Umbilical cord (tissue), 2 donors: ENCODE measurements around the gene SH3PXD2A. TPM values are rescaled to one million over a fixed set of nuclear protein-coding genes. Genes with fewer than 3 reads are reported as not detected.
"Not testable (repeated sequence)": the region's sequence is repeated elsewhere in the genome, so short reads cannot be mapped to it uniquely, and the experiment has no call there.

ENCODE experiments used
- DNase-seq: peaks from one replicate; pipeline ENCODE4 v3.0.0-alpha.2; 2015; ENCODE audit warnings: low spot score
- total RNA-seq: library from RNA; depleted of rRNA; stranded (reverse); fragments of >200 nt; gene quantifications from one replicate; pipeline ENCODE4 v1.2.3, GENCODE V29; 2014; ENCODE audit warnings: low replicate concordance; ENCODE audit not compliant: insufficient read depth

Gene SH3PXD2A
- total RNA-seq, 1 donor from 2014 or later, result 38.3 TPM

DNA sequence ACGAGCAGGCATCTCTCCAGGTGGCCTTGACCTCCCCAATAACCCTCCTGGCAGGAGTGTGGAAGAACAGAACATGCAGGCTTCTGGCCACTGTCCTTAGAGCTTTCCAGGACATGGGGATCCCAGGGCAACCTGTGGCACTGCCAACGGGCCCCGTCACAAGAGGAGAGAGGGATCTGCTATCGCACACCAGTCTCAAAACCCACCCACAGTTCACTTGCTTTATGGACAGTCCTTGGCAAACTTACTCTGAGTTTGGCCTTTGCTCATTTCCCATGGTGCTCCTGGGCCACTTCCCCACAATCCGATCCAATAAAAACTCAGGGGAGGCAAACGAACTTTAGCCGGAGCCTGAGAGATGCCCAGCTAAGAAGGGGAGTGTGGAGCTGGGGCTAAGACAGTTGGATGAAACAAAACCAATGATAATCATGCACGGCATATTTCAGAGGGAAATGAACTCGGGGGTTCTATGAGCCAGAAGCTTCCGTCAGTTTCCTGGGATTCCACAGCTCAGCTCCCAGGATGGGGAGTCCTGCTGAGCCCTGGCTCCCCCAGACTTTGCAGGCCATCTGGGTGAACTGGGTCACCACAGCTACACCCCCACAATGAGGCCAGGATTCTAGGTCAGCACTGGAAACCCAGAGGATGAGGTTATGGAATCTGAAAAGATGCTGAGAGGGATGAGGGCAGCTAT lies 203.4 kb downstream of the SH3PXD2A start:
- DNase-seq, result no peak

GRCh38 chr10:103651333-103651732 lies 204.0 kb downstream of the SH3PXD2A start:
- no peak for DNase-seq

DNA sequence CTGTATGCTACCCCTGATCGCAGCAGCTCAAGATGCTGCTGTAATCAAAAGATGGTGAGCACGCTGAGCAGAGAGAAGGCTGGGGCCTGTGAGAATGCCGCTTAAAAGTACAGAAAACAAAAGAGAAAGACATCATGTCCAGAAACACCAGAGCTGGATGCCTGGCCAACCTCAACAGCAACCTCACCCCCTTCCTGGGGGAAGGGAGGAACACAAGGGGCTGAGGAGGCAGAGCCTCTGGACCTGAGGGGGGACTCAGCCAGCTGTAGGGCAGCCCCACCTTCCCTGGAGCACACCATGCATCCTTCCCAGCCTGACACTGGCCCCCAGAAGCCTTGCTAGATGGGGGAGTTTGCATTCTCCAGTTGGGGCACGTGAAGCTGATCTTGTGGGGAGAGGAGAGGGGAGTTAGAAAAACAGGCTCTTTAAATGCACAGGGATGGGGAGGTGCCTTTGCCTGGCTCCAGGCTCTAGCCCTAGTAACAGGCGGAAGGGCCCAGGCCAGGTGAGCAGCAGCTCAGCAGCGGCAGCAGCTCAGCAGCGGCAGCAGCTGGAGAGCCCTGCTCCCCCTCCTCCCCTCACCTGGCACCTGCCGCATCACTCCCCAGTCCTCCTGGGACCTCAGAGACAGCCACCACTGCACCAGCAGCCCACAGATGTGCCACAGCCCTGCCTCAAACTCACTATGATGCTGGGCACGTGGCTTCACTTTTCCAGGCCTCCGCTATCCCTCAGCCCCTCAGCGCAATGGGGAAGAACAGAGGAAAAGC lies 205.5 kb downstream of the SH3PXD2A start:
- DNase-seq, result no peak

DNA sequence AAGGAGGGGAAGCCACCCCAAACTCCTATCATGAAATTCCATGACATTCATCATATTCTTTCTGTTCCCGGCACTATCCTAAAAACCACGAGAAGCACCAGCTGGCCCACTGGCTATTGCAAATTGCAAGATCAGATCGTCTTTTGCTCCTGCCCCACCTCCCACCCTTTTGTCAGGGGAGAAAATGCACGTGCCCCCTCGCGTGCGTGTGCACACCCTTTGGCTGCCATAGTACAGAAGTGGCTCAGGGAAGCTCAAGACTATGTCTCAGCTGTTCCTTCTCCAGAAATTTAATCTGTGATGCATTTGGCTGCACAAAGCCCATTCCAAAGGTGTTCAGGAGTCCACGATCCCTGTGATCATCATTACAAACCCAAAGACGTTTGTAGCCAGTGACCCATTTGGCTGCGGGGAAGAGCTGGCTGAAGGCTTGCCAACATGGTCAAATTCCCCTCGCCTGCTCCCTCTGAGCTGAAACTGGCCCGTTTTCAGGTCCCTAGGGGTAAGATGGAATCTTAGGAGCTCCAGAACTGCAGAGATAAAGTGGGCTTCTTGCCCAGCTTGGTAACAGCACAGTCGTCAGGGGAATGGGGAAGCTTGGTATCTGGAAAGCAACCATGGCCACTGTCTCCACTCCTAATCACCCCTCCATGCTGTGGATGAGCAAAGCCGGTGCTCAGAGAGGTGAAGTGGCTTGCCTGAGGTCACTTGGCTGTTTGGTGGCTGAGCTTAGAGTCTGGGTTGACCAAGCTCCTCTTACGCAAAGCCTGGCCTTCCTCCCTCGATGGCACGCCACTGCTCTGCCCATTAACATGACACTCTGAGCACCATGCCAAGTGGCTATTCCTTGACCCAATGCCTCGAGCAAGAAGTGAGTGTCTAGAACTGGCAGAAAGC lies 206.5 kb downstream of the SH3PXD2A start:
- DNase-seq, result peak; percentile 76

DNA sequence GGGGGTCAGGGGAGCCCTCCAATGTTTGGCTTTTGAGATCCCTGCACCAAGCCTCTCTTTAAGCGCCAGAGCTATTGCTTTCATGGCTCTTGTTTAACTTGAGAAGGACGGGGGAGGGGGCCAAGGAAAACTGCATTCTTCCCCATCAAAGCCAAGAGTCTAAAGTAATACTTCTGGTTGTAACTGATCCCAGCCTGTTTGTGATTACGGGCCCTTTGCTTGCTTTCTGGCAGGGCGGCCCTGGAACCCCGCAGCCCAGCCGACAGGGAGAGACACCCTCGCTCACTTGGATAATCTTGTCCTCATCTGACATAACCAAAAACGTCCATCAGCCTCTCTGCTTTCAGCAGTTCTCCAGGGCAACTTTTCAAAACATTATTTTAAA lies 207.1 kb downstream of the SH3PXD2A start:
- peak; percentile 61 for DNase-seq

DNA sequence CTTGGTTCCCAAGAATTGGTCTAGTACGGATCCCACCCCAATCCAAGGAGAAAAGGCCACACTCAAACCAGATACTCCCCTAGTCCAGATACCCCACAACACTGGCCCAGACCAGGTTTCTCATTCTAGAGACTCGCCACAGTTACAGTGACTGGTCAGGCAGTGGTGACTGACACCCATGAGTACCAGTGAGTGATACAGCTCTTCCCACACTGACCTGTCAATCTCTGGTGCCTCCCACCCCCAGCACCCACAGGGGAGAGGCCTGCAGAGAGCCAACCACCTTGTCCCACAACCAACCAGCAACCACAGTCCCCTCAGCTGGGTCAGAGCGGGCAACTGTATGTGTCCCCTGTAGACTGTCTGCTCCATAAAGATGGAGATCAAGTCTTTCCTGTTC lies 209.1 kb downstream of the SH3PXD2A start:
- no peak for DNase-seq

DNA sequence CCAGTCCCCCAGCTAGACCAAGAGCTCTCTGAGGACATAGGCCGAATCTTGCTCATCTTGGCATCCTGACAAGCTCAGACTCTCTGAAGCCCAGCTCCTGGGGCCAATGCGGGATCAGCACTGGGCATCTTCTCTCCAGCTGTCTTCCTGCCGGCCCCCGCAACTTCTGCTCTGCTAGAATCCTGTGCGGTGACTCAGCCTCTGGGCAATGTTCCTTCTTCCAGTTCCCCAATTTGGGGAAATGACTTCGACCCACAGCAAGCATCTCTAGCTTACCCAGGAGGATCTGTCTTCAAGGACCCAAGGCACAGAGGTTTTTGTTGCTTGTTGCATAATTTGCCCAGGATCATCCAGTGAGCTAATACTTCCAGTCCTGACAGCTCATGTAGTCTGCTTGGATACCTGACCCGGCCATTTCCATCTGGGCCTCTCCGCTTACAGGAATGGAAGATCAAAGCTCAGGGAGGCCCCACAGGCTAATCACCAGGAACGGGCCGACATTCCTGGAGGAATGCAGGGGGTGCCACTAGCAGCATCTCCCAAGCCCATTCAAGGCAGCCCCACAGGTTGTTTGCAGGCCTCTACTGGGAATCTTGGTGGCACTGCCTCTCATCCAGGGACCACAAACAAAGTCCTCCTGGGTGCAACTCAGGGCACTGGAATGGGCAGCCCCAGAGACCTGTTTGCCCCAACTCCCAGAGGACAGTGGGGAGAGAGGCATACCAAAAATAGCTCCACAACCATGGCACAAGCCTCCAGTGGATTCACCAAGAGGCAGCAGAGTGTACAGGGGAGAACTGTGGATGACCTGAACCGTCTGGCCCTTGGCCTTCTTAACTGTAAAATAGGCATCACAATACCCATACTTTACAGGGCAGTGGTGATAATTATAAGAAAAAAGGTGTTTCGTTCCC lies 210.0 kb downstream of the SH3PXD2A start:
- DNase-seq, result peak; percentile 82

GRCh38 chr10:103643381-103643780 lies 212.0 kb downstream of the SH3PXD2A start:
- DNase-seq, result no peak

- no peak for DNase-seq
These were observed 214.1 kb downstream of the SH3PXD2A start for GRCh38 chr10:103641326-103641725.

- DNase-seq, result peak; percentile 36
These were observed 214.8 kb downstream of the SH3PXD2A start for GRCh38 chr10:103640436-103641181.

GRCh38 chr10:103638948-103639347 lies 216.4 kb downstream of the SH3PXD2A start:
- DNase-seq, result no peak

DNA sequence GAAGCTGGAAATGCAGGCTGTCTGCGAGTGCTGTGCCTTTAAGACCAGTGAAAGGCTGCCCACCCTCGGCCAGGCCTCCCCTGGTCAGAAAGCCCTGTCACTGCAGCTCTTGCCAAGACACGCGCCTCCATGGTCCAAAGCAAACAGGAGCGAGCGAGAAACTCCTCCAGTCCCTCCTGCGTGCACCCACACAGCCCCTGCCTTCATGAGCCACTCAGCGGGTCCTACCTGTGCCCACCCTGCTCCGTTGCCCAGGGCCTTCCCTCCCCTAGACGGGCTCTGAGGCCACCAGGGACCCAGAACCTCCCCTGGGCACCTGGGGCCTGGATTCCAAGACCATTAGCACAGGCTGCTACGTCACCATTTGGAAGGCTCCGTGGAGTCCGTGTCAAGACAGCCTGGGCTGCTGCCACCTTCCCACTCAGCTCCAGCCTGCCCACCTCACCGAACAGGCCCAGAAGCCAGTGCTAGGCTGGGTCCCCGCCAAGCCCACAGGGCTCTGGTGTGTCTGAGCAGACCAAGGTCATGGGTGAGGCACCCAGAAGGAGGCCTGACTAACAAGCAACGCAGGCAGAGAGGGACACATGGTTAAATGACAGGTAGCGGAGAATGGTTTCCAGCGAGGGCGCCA lies 217.3 kb downstream of the SH3PXD2A start:
- DNase-seq, result peak; percentile 73

- DNase-seq, result peak; percentile 69
These were observed 218.4 kb downstream of the SH3PXD2A start for GRCh38 chr10:103637011-103637410.

- DNase-seq, result no peak
These were observed 218.9 kb downstream of the SH3PXD2A start for GRCh38 chr10:103636492-103636891.

DNA sequence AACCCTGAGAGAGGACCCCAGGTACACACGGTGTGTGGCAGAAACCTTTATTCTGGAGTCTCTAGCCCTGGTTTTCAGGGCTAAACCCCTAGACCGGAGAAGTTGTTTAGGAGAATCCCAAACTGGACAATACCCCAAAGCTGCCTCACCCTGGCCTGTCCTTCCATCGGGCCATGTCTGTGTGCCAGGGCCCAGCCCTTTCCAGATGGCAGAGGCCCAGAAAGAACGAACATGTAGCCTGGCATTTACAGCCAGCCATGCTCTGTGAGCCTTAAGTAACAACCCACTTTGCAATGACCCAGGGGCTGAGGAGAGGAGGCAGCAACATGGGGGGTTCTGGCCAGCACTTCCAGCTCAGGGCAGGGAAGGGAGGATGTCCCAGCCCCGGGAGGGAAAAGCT lies 219.8 kb downstream of the SH3PXD2A start:
- no peak for DNase-seq

DNA sequence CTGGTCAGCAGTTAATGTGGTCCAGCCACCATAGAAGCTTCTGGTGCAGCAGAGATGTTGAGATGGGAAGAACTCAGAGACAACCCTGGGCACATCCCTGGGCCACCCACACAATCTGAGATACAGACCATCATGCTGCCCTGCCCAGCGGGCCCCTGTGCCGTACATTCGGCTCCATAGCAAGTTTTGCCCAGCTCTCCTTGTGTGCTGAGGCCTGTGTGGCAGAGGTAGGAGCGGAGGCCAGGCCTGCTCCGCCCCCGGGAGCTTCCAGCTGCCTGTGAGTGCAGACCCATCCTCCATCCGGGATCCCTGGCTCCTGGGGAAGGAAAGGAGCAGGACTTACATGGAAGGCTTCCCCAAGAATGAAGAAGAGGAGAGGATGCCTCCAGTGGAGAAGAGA lies 221.5 kb downstream of the SH3PXD2A start:
- DNase-seq, result no peak

- DNase-seq, result not testable (repeated sequence)
These were observed 222.5 kb downstream of the SH3PXD2A start for GRCh38 chr10:103632871-103633270.

DNA sequence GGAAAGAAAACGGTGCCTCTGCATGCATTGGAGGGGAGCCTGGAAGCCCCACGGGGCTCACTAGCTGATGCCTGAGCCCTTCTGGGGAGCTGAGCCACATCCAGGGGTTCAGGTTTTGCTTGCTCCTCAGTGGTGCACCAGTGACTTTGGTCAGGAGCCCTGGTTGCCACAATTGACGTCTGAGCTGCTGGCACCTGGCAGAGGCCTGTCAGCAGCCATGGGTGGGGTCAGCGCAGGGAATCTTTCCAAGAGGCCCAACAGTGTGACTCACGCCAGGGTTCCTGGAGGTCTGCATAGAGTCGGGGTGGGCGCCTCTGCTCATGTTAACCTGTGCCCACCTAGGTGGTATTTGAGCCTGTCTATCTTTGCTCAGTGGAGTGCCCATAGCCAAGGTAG lies 223.1 kb downstream of the SH3PXD2A start:
- no peak for DNase-seq

DNA sequence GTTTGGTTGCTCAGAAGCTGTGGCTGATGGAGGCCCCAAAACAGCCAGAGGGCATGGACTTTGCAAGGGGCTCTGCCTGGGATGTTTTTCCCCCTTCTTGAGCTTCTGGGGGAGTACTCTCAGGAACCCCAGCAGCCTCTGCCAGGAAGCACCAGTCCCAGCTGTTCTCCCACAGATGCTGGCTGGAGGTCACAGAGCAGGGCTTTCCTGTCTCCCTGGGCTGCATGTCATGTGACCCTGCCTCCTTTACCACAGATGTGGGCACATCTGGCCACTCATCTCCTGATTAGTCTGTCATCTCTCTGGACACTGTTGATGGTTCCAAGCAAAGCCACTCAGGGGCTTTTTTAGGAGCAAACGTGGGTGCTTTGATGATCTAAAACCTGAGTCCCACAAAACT lies 225.2 kb downstream of the SH3PXD2A start:
- DNase-seq, result no peak

GRCh38 chr10:103629581-103629980 lies 225.8 kb downstream of the SH3PXD2A start:
- DNase-seq, result no peak
